Fibroblast of pulmonary artery (primary cell): Measurements from ENCODE around the gene CCDC50.

Experiments
- DNase-seq: peaks from one replicate; pipeline ENCODE4 v3.0.0-alpha.2; 2010; ENCODE audit warnings: low read depth
- H3K4me3 ChIP-seq: replicated peaks from 2 replicates; pipeline ENCODE4 v1.5.1; 2011; ENCODE audit warnings: low read depth, mild to moderate bottlenecking, control low read depth, low read length, moderate library complexity
- CTCF ChIP-seq: IDR thresholded peaks from 2 replicates; pipeline ENCODE4 v1.5.1; 2011; ENCODE audit warnings: mild to moderate bottlenecking, control low read depth, low read length, inconsistent platforms; ENCODE audit errors: missing control alignments

CCDC50 gene

GRCh38 chr3:191329654-191330529 is 698 bp downstream of the CCDC50 start, which contains the start of gene UTS2B:
Gene UTS2B (minus strand): TSS chr3:191330526. CDS start chr3:191282189, 48,337 bp downstream.
- DNase-seq, result peak; percentile 61
- no peak for TF ChIP-seq CTCF
- H3K4me3 ChIP-seq, result peak within 1 kb of the TSS; percentile 76

- peak overlapping the region; percentile 76 for H3K4me3 ChIP-seq
- DNase-seq, result peak; percentile 85
- TF ChIP-seq CTCF, result no peak
These were observed 1.4 kb downstream of the CCDC50 start for GRCh38 chr3:191330530-191331048.

GRCh38 chr3:191331388-191331787 is 2.2 kb downstream of the CCDC50 start:
- peak; percentile 54 for DNase-seq
- H3K4me3 ChIP-seq, result peak overlapping the region; percentile 76
- TF ChIP-seq CTCF, result no peak

- no peak for TF ChIP-seq CTCF
- no peak overlapping the region for H3K4me3 ChIP-seq
- DNase-seq, result no peak
These were observed 4.2 kb downstream of the CCDC50 start for GRCh38 chr3:191333298-191333880.

GRCh38 chr3:191334346-191334893 is 5.2 kb downstream of the CCDC50 start:
- DNase-seq, result no peak
- no peak for TF ChIP-seq CTCF
- H3K4me3 ChIP-seq, result no peak overlapping the region

- TF ChIP-seq CTCF, result no peak
- H3K4me3 ChIP-seq, result no peak overlapping the region
These were observed 7.6 kb downstream of the CCDC50 start for GRCh38 chr3:191336833-191337232.

More at GRCh38 chr3:191336833-191337232, 7.6 kb downstream of the CCDC50 start:
- DNase-seq, result no peak
